K562 (cell line): Measurements from ENCODE around the gene TPBG. TPM values are rescaled to one million over a fixed set of nuclear protein-coding genes. Genes with fewer than 3 reads are reported as not detected.

ENCODE experiments used
- GTF3C2 ChIP-seq: IDR thresholded peaks from 3 replicates; pipeline ENCODE4 v1.6.1; 2011; ENCODE audit warnings: borderline replicate concordance, mild to moderate bottlenecking, moderate library complexity; ENCODE audit not compliant: insufficient read length; ENCODE audit errors: extremely low read depth
- RNF2 ChIP-seq: sonication (generic); IDR thresholded peaks from 2 replicates; pipeline ENCODE4 v1.6.1; 2016
- STAT6 ChIP-seq: sonication (generic); formaldehyde crosslinking; IDR thresholded peaks from 2 replicates; pipeline ENCODE4 v1.8.1; 2023; ENCODE audit warnings: mild to moderate bottlenecking, missing genetic modification reagents
- WHSC1 ChIP-seq: IDR thresholded peaks from one replicate; pipeline ENCODE4 v1.6.1; 2012; ENCODE audit warnings: low read length, control low read depth, inconsistent platforms
- polyA plus RNA-seq, 8 experiments: library from polyadenylated mRNA; depleted of rRNA in 4 of 8; stranded (reverse) in 5 of 8; unstranded in 3 of 8; fragments of >200 nt; fragmentation: Nextera tagmentation in 2 of 8; fragmentation: Illumina TruSeq in 1 of 8; extraction: Ambion mirVana in 2 of 8; extraction: Trizol in 1 of 8; gene quantifications; 2 replicates each; pipeline versions ENCODE4 v1.2.1 to v1.2.3, GENCODE V29; 2011 to 2014; ENCODE audit warnings: inconsistent platforms in 1 of 8, missing spikeins in 1 of 8
- total RNA-seq, 7 experiments: library from RNA; depleted of rRNA in 6 of 7; stranded (reverse); fragments of >200 nt in 6 of 7; fragmentation: Illumina TruSeq in 2 of 7; extraction: Trizol in 2 of 7; gene quantifications; 2 replicates each; pipeline versions ENCODE4 v1.2.1 to v1.2.3, GENCODE V29; 2011 to 2021; ENCODE audit warnings: low replicate concordance in 1 of 7

TPBG gene
- total and polyA plus RNA-seq, 9 of the 15 experiments (the other 6 are each of a cell fraction or from before 2014, with no cell fraction given) = 0.18 to 0.88 (median 0.36) TPM

- no peak for TF ChIP-seq STAT6
- no peak for TF ChIP-seq WHSC1
- TF ChIP-seq GTF3C2 = no peak
- no peak for TF ChIP-seq RNF2
Observed at GRCh38 chr6:82416346-82416745, 52.7 kb downstream of the TPBG start (continued).

Other genes with a start within 250 kb of the TPBG start
- gene IBTK, start 116.1 kb upstream of the TPBG start, total RNA-seq (2014; rRNA removed) = 15.8 and 17.3 TPM in 2 replicates
- 33.9 and 40.4 TPM in 2 replicates for gene IBTK, start 116.1 kb upstream of the TPBG start, total RNA-seq (2014; rRNA removed; fragmentation: Illumina TruSeq; extraction: Trizol)
- 31.6 and 36.4 TPM in 2 replicates for gene IBTK, start 116.1 kb upstream of the TPBG start, total RNA-seq (2015; rRNA removed; fragmentation: Illumina TruSeq; extraction: Trizol)
- 22.2 and 22.9 TPM in 2 replicates for gene IBTK, start 116.1 kb upstream of the TPBG start, total RNA-seq (2021)
- 18.3 and 25.6 TPM in 2 replicates for gene IBTK, start 116.1 kb upstream of the TPBG start, polyA plus RNA-seq (2011; rRNA removed)
- 19.8 and 21.8 TPM in 2 replicates for gene IBTK, start 116.1 kb upstream of the TPBG start, polyA plus RNA-seq (2014; fragmentation: Illumina TruSeq; extraction: Trizol)
- gene IBTK, start 116.1 kb upstream of the TPBG start, polyA plus RNA-seq (2014; fragmentation: Nextera tagmentation; extraction: Ambion mirVana) = 10 to 100 TPM; 13.2 to 16.9 TPM
- 13.3 and 15.9 TPM in 2 replicates for gene IBTK, start 116.1 kb upstream of the TPBG start, polyA plus RNA-seq (2014; rRNA removed)